ENCODE results near the gene PPP6R3. TPM values are rescaled to one million over a fixed set of nuclear protein-coding genes. Genes with fewer than 3 reads are reported as not detected.

Gene PPP6R3
- total and polyA plus RNA-seq, 10 of the 15 experiments (the other 5 are each of a cell fraction or from before 2014, with no cell fraction given): 12.4 to 123 (median 74.1) TPM

DNA sequence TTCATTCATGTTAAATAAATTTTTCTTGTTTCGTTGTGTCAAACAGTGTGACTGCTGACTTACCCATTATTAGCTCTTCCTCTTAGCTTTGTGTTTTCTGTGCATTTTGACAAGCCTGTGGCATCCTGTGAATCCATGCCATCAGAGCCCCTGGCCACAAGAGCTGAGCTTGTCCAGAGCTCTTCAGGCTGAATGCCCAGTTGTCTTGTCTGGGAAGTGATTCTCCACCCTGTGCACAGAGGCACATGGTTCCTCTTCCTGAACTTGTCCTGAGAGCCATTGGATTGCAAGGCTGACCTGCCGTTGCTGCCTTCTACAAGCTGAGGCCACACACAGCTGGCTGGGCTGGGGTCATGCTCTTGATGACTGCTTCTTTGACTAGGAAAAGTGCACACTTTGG, 64.1 kb downstream of the PPP6R3 start:
- DNase-seq (ENCODE audit: low read depth, low spot score) (no peak), FAIRE-seq (no peak), ATAC-seq (no peak)
- ChIA-PET CTCF (interaction anchor here (1.3 kb wide), 1 partner anchor 59 kb away, joined by 3 read pairs; no protein-coding TSS in a partner anchor), SMC1A (ENCODE audit: uncharacterized antibody, unreplicated experiment) (no interaction called here), RAD21 (ENCODE audit: unreplicated experiment) (no interaction called here), POLR2A (interaction anchor here (1.5 kb wide), 1 partner anchor 32 kb away, joined by 3 read pairs; no protein-coding TSS in a partner anchor)
- H3K27me3 ChIP-seq (replicated peaks in 1 of 2; ENCODE audit: control insufficient read depth in 2 of 2, insufficient read depth in 2 of 2, low read length in 1 of 2): no peaks in the 10 kb centered on the region
- BruUV-seq (replicated peaks): no TSS peak
- no peaks in the 10 kb centered on the region; the same call in 1 of the 2 replicates for H3K4me1 ChIP-seq (ENCODE audit: control insufficient read depth, insufficient read depth, low read length)
- intact Hi-C loops (cut with micrococcal nuclease; ENCODE audit: unreplicated experiment): no loop called here
- TF ChIP-seq ETV6 (conservative IDR thresholded peaks at IDR 0.05 in 1 of 2, IDR thresholded peaks at IDR 0.05 in 1 of 2; ENCODE audit: borderline replicate concordance in 1 of 2, low read depth in 1 of 2) (no peak), ZNF217 (IDR thresholded peaks at IDR 0.05) (no peak), NFYA (IDR thresholded peaks at IDR 0.05; ENCODE audit: borderline replicate concordance, low read depth, low read length) (no peak), ZZZ3 (IDR thresholded peaks at IDR 0.05; ENCODE audit: control insufficient read depth, insufficient read length, low read depth) (no peak), IKZF2 (IDR thresholded peaks at IDR 0.05) (no peak), SMARCA5 (IDR thresholded peaks at IDR 0.05) (no peak), IRF3 (IDR thresholded peaks at IDR 0.05) (no peak), ZBTB4 (CRISPR knock-in tag; IDR thresholded peaks at IDR 0.05) (no peak), RELA (IDR thresholded peaks at IDR 0.05; ENCODE audit: borderline replicate concordance, partially characterized antibody) (no peak), KAT2A (conservative IDR thresholded peaks at IDR 0.05; ENCODE audit: control insufficient read depth, low read depth, low read length) (no peak), CBX5 (IDR thresholded peaks at IDR 0.05; ENCODE audit: low read depth) (no peak)
- TF ChIP-seq, protein P1, sequence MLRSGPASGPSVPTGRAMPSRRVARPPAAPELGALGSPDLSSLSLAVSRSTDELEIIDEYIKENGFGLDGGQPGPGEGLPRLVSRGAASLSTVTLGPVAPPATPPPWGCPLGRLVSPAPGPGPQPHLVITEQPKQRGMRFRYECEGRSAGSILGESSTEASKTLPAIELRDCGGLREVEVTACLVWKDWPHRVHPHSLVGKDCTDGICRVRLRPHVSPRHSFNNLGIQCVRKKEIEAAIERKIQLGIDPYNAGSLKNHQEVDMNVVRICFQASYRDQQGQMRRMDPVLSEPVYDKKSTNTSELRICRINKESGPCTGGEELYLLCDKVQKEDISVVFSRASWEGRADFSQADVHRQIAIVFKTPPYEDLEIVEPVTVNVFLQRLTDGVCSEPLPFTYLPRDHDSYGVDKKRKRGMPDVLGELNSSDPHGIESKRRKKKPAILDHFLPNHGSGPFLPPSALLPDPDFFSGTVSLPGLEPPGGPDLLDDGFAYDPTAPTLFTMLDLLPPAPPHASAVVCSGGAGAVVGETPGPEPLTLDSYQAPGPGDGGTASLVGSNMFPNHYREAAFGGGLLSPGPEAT (IDR thresholded peaks at IDR 0.05; ENCODE audit: low read depth): no peak
- H3K4me3 ChIP-seq: no peak overlapping the region
- H2AFZ ChIP-seq (ENCODE audit: control insufficient read depth, low read depth, low read length): no peak overlapping the region
- no peak overlapping the region for H3K4me2 ChIP-seq (ENCODE audit: control insufficient read depth, insufficient read depth)
- peaks cover 18 to 53% of the 10 kb centered on the region in 2 experiments for H3K36me3 ChIP-seq (ENCODE audit: control insufficient read depth in 2 of 2, insufficient read depth in 2 of 2, low read length in 1 of 2)
- H3K9me3 ChIP-seq (replicated peaks; ENCODE audit: control insufficient read depth, insufficient read depth, low read length): no peaks in the 10 kb centered on the region
- in situ Hi-C loops (cut with MboI): no loop called here
- no peaks in the 10 kb centered on the region; the same call in none of the 2 replicates for H4K20me1 ChIP-seq (ENCODE audit: control insufficient read depth, insufficient read depth)
- WGBS (ENCODE audit: insufficient coverage, insufficient replicate concordance, low lambda C conversion rate, missing lambda C conversion rate): 100% methylated on average over 2 of the region's 2 CpGs
- H3K9ac ChIP-seq (ENCODE audit: control insufficient read depth, insufficient read depth, low read length): no peak overlapping the region
- no peak overlapping the region for H3K27ac ChIP-seq (ENCODE audit: control insufficient read depth, insufficient read depth)
- H3K79me2 ChIP-seq (ENCODE audit: control insufficient read depth, insufficient read depth, low read length): peaks cover 8% of the 10 kb centered on the region
